ENCODE data around the gene RREB1.

- no peak for TF ChIP-seq POLR2AphosphoS5 (IDR thresholded peaks at IDR 0.05)
- TF ChIP-seq EP300 (IDR thresholded peaks at IDR 0.05), result no peak
- TF ChIP-seq CTCF (IDR thresholded peaks at IDR 0.05), result no peak
Measured at GRCh38 chr6:7067305-7067704, 40.5 kb upstream of the RREB1 start.

All from suprapubic skin (tissue), 4 donors.